Activated CD8-positive, alpha-beta memory T cell treated with anti-CD3 and anti-CD28 coated beads, Interleukin-2, amount 10 ng/mL, durations not matched to agents 7 days and 5 days (primary cell): ENCODE results near the gene RPE65. TPM values are rescaled to one million over a fixed set of nuclear protein-coding genes. Genes with fewer than 3 reads are reported as not detected.
"Not testable (repeated sequence)": the region's sequence is repeated elsewhere in the genome, so short reads cannot be mapped to it uniquely, and the experiment has no call there.

ENCODE experiments used
- ATAC-seq: fragments of 150-1000 bp; cut with Tn5 transposase; one replicate; pipeline ENCODE4 v1.10.0; 2021; ENCODE audit warnings: moderate library complexity
- CTCF ChIA-PET: fragments of 350-600 bp; sonication (Branson Sonifier 250); formaldehyde crosslinking; loops from one replicate; lab custom pipeline; 2021; ENCODE audit warnings: antibody characterized with exemption; lab: Charles Lee
- DNase-seq: peaks from one replicate; pipeline ENCODE4 v3.0.0-alpha.2; 2020
- H3K27ac Mint-ChIP-seq: one replicate; pipeline ENCODE4 v1.8.0; 2021; ENCODE audit warnings: mild to moderate bottlenecking, mixed read lengths
- H3K27me3 Mint-ChIP-seq: one replicate; pipeline ENCODE4 v1.8.0; 2021; ENCODE audit warnings: mixed read lengths
- H3K36me3 Mint-ChIP-seq: one replicate; pipeline ENCODE4 v1.8.0; 2021; ENCODE audit warnings: mild to moderate bottlenecking, mixed read lengths
- H3K4me1 Mint-ChIP-seq: one replicate; pipeline ENCODE4 v1.8.0; 2021; ENCODE audit warnings: mixed read lengths
- H3K4me3 Mint-ChIP-seq: one replicate; pipeline ENCODE4 v1.8.0; 2021; ENCODE audit warnings: mild to moderate bottlenecking, moderate library complexity, mixed read lengths
- H3K9me3 Mint-ChIP-seq: one replicate; pipeline ENCODE4 v1.8.0; 2022; ENCODE audit warnings: low read depth, mixed read lengths
- total RNA-seq, 2 experiments: library from RNA; stranded (reverse); gene quantifications; one replicate each; pipeline ENCODE4 v1.2.3, GENCODE V29; 2021

The RPE65 gene
- total RNA-seq, 2 experiments from 2014 or later = not detected

- H3K27me3 Mint-ChIP-seq, DNase-seq, CTCF ChIA-PET, ATAC-seq, H3K4me3 Mint-ChIP-seq, H3K4me1 Mint-ChIP-seq, H3K27ac Mint-ChIP-seq, H3K9me3 Mint-ChIP-seq: not testable (repeated sequence)
- peaks cover 36% of the 10 kb centered on the region for H3K36me3 Mint-ChIP-seq
Observed at GRCh38 chr1:68476626-68477025, 26.9 kb upstream of the RPE65 start.

- Mint-ChIP-seq H3K27ac (no peak overlapping the region), H3K36me3 (peaks cover 13% of the 10 kb centered on the region), H3K27me3 (no peaks in the 10 kb centered on the region), H3K4me3 (no peak overlapping the region), H3K4me1 (no peaks in the 10 kb centered on the region), H3K9me3 (no peaks in the 10 kb centered on the region)
- no peak for ATAC-seq
- CTCF ChIA-PET = no interaction called here
- no peak for DNase-seq
Observed at GRCh38 chr1:68473060-68473459, 23.3 kb upstream of the RPE65 start.

- Mint-ChIP-seq H3K27me3 (no peaks in the 10 kb centered on the region), H3K9me3 (no peaks in the 10 kb centered on the region), H3K4me1 (no peaks in the 10 kb centered on the region), H3K4me3 (no peak overlapping the region), H3K36me3 (peaks cover 6% of the 10 kb centered on the region), H3K27ac (no peak overlapping the region)
- CTCF ChIA-PET = interaction anchor here (1.0 to 1.4 kb wide), 2 partner anchors 15 to 1267 kb away, joined by 3 read pairs; no protein-coding TSS in a partner anchor
- ATAC-seq = no peak
- no peak for DNase-seq
Observed at GRCh38 chr1:68470388-68470970, 20.7 kb upstream of the RPE65 start.

DNA sequence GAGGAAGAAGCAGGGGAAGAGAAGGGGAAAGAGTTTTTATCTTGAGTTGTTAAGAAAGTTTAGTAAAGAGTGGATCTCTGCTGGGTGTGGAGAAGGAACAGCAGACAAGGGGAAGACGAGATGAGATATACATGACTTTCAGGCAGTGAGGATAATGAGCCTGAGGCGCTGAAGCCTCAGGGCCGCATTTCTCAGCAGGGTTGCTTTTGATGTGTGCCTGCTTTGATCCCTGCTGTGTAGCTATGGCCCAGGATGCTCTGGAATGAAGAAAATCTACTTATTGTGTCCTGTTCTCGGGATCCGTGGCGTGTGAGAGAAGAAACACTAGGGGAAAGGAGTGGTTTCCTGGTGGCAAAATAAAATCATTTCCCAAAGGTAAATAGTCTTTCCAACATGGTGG, 15.1 kb upstream of the RPE65 start:
- Mint-ChIP-seq H3K9me3 (no peaks in the 10 kb centered on the region), H3K36me3 (no peaks in the 10 kb centered on the region), H3K27me3 (peaks cover 3% of the 10 kb centered on the region), H3K27ac (no peak overlapping the region), H3K4me3 (no peak overlapping the region), H3K4me1 (no peaks in the 10 kb centered on the region)
- ATAC-seq (no peak), DNase-seq (no peak)
- CTCF ChIA-PET = no interaction called here

GRCh38 chr1:68460935-68461334, 11.2 kb upstream of the RPE65 start:
- CTCF ChIA-PET = no interaction called here

DNA sequence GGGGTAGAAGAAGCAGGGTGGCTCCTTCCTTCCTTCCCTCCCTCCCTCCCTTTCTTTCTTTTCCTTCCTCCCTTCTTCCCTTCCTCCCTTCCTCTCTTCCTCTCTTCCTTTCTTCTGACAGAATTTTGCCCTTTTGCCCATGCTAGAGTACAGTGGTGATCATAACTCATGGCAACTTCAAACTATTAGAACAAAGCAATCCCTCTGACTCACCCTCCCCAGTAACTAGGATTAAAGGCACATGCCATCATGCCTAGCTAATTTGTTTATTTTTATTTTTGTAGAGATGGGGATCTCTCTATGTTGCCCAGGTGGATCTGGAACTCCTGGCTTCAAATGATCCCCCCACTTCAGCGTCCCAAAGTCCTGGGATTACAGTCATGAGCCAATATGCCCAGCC, 10.0 kb upstream of the RPE65 start:
- Mint-ChIP-seq H3K36me3 (no peaks in the 10 kb centered on the region), H3K4me3 (no peak overlapping the region), H3K4me1 (no peaks in the 10 kb centered on the region), H3K9me3 (no peaks in the 10 kb centered on the region), H3K27me3 (peaks cover 6% of the 10 kb centered on the region), H3K27ac (no peak overlapping the region)
- CTCF ChIA-PET = interaction anchor here (1.2 kb wide), 1 partner anchor 12 kb away, joined by 3 read pairs; no protein-coding TSS in a partner anchor
- DNase-seq (no peak), ATAC-seq (no peak)

More at GRCh38 chr1:68460935-68461334, 11.2 kb upstream of the RPE65 start:
- peaks cover 9% of the 10 kb centered on the region for H3K27me3 Mint-ChIP-seq
- H3K4me3 Mint-ChIP-seq = no peak overlapping the region
- no peak for DNase-seq
- no peaks in the 10 kb centered on the region for H3K36me3 Mint-ChIP-seq
- ATAC-seq = no peak
- H3K27ac Mint-ChIP-seq = no peak overlapping the region
- no peaks in the 10 kb centered on the region for H3K9me3 Mint-ChIP-seq
- no peaks in the 10 kb centered on the region for H3K4me1 Mint-ChIP-seq

GRCh38 chr1:68459091-68459490, 9.3 kb upstream of the RPE65 start:
- no peak for DNase-seq
- ATAC-seq = no peak

DNA sequence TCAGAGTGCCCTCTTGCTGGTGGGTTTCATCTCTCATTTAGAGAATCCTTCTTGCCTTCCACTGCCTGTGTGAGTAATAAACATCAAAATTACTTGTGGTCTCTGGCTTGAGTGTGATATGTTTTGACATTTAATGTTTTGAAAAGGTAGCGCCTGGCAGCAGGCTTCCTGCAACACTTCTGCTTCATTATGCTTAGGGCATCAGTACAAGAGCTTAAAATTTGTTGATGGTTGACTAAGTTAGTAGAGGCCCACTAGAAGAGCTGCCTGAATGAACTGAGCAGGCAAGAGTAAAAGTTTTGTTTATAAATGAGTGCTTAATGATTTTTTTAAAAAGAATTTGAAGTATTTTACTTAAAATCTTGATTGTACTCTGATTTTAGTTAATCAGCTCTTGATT, 6.4 kb upstream of the RPE65 start:
- Mint-ChIP-seq H3K4me1 (no peaks in the 10 kb centered on the region), H3K4me3 (no peak overlapping the region), H3K27ac (no peak overlapping the region), H3K36me3 (no peaks in the 10 kb centered on the region), H3K27me3 (peaks cover 6% of the 10 kb centered on the region), H3K9me3 (no peaks in the 10 kb centered on the region)
- no peak for DNase-seq
- ATAC-seq = no peak
- CTCF ChIA-PET = no interaction called here

More at GRCh38 chr1:68459091-68459490, 9.3 kb upstream of the RPE65 start:
- no peak overlapping the region for H3K4me3 Mint-ChIP-seq
- H3K27me3 Mint-ChIP-seq = peaks cover 6% of the 10 kb centered on the region
- no peaks in the 10 kb centered on the region for H3K9me3 Mint-ChIP-seq
- no peaks in the 10 kb centered on the region for H3K36me3 Mint-ChIP-seq
- CTCF ChIA-PET = interaction anchor here (1.2 kb wide), 1 partner anchor 12 kb away, joined by 3 read pairs; no protein-coding TSS in a partner anchor
- no peaks in the 10 kb centered on the region for H3K4me1 Mint-ChIP-seq
- H3K27ac Mint-ChIP-seq = no peak overlapping the region

GRCh38 chr1:68454534-68454933, 4.8 kb upstream of the RPE65 start:
- ATAC-seq (no peak), DNase-seq (no peak)
- CTCF ChIA-PET = no interaction called here
- Mint-ChIP-seq H3K27me3 (peaks cover 6% of the 10 kb centered on the region), H3K36me3 (no peaks in the 10 kb centered on the region), H3K4me1 (no peaks in the 10 kb centered on the region), H3K27ac (no peak overlapping the region), H3K9me3 (no peaks in the 10 kb centered on the region), H3K4me3 (no peak overlapping the region)

- DNase-seq = no peak
- no peak overlapping the region for H3K4me3 Mint-ChIP-seq
- H3K36me3 Mint-ChIP-seq = no peaks in the 10 kb centered on the region
- H3K9me3 Mint-ChIP-seq = no peaks in the 10 kb centered on the region
- H3K4me1 Mint-ChIP-seq = no peaks in the 10 kb centered on the region
- no peaks in the 10 kb centered on the region for H3K27me3 Mint-ChIP-seq
- H3K27ac Mint-ChIP-seq = no peak overlapping the region
- CTCF ChIA-PET = no interaction called here
- ATAC-seq = no peak
Observed at GRCh38 chr1:68453060-68453670, 3.4 kb upstream of the RPE65 start.

- no peak overlapping the region for H3K4me3 Mint-ChIP-seq
- no peaks in the 10 kb centered on the region for H3K4me1 Mint-ChIP-seq
- H3K27ac Mint-ChIP-seq = no peak overlapping the region
- no peaks in the 10 kb centered on the region for H3K36me3 Mint-ChIP-seq
- H3K27me3 Mint-ChIP-seq = no peaks in the 10 kb centered on the region
- CTCF ChIA-PET = no interaction called here
- no peaks in the 10 kb centered on the region for H3K9me3 Mint-ChIP-seq
- ATAC-seq = no peak
- DNase-seq = no peak
Observed at GRCh38 chr1:68448365-68448764, 1.4 kb downstream of the RPE65 start.

- ATAC-seq (no peak), DNase-seq (no peak)
- Mint-ChIP-seq H3K9me3 (no peaks in the 10 kb centered on the region), H3K4me1 (no peaks in the 10 kb centered on the region), H3K27me3 (no peaks in the 10 kb centered on the region), H3K36me3 (no peaks in the 10 kb centered on the region), H3K4me3 (no peak overlapping the region), H3K27ac (no peak overlapping the region)
- CTCF ChIA-PET = no interaction called here
Observed at GRCh38 chr1:68445709-68446108, 4.0 kb downstream of the RPE65 start.

DNA sequence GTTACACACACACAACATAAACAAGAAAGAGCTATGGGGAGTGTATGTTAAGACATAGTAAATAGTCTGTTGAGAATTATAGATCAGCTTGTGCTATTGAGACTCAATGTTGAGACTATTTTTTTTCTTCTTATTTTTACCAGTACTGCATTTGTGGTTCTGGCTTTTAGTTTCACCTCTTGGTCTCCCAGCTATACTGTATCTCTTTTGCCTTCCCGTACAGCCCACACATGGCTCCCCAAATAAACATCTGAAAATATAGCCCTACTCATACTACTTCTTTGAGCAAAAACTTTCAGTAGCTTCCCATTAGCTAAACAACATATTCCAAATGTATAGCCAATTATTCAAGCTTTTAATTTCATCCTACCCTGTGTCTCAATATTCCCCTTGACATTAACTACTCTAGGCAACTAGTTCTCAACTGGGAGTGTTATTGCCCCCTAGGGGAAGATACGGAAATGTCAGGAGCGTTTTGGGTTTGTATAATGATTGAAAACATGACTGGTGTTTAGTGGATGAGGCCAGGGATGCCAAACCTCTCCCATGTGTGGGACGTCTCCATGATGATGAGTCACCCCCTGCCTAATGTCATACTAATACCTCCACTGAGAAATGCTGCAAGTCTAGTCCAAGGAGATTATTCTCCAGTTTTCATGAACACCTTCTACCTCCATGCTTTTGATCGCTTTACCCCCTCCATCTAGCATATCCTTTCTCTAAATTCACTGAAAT, 6.8 kb downstream of the RPE65 start:
- no peaks in the 10 kb centered on the region for H3K4me1 Mint-ChIP-seq
- no peak for DNase-seq
- CTCF ChIA-PET = interaction anchor here (0.7 to 2.8 kb wide), 4 partner anchors 9 to 491 kb away, joined by 3 to 15 read pairs (median 3); no protein-coding TSS in a partner anchor

More for the DNA sequence above, 6.8 kb downstream of the RPE65 start:
- no peak for ATAC-seq
- no peaks in the 10 kb centered on the region for H3K36me3 Mint-ChIP-seq
- no peaks in the 10 kb centered on the region for H3K9me3 Mint-ChIP-seq
- no peak overlapping the region for H3K27ac Mint-ChIP-seq
- H3K27me3 Mint-ChIP-seq = no peaks in the 10 kb centered on the region
- no peak overlapping the region for H3K4me3 Mint-ChIP-seq
